GM19372 (cell line): ENCODE results near the gene HOMER1.

ENCODE experiments used
- ATAC-seq: cut with Tn5 transposase; IDR thresholded peaks from one replicate; pipeline ENCODE4 v1.9.1; 2021; ENCODE audit warnings: mild to moderate bottlenecking, low read depth, moderate library complexity; ENCODE audit not compliant: unreplicated experiment

The HOMER1 gene

GRCh38 chr5:79513704-79514390 lies at the start of gene HOMER1:
Gene HOMER1 (minus strand): TSS chr5:79514134. CDS start chr5:79512774, 1,360 bp downstream.
- peak; percentile 52 for ATAC-seq

- ATAC-seq, result no peak
Observed at GRCh38 chr5:79563247-79563590, 49.3 kb upstream of the HOMER1 start.

- no peak for ATAC-seq
Observed at GRCh38 chr5:79562351-79563246, 48.7 kb upstream of the HOMER1 start.

GRCh38 chr5:79561525-79561893 lies 47.6 kb upstream of the HOMER1 start:
- no peak for ATAC-seq

- ATAC-seq, result peak; percentile 61
Observed at GRCh38 chr5:79560771-79561524, 47.0 kb upstream of the HOMER1 start.

- ATAC-seq, result no peak
Observed at GRCh38 chr5:79555418-79555817, 41.5 kb upstream of the HOMER1 start.

GRCh38 chr5:79552984-79553383 lies 39.0 kb upstream of the HOMER1 start:
- no peak for ATAC-seq

- ATAC-seq, result no peak
Observed at GRCh38 chr5:79547982-79548381, 34.0 kb upstream of the HOMER1 start.

- ATAC-seq, result no peak
Observed at GRCh38 chr5:79547429-79547822, 33.5 kb upstream of the HOMER1 start.

- no peak for ATAC-seq
Observed at GRCh38 chr5:79546782-79547428, 33.0 kb upstream of the HOMER1 start.

- no peak for ATAC-seq
Observed at GRCh38 chr5:79544131-79544530, 30.2 kb upstream of the HOMER1 start.

GRCh38 chr5:79540939-79541338 lies 27.0 kb upstream of the HOMER1 start:
- ATAC-seq, result no peak

- no peak for ATAC-seq
Observed at GRCh38 chr5:79536193-79536906, 22.4 kb upstream of the HOMER1 start.

- ATAC-seq, result no peak
Observed at GRCh38 chr5:79535477-79536192, 21.7 kb upstream of the HOMER1 start.

- no peak for ATAC-seq
Observed at GRCh38 chr5:79529110-79529509, 15.2 kb upstream of the HOMER1 start.

GRCh38 chr5:79527431-79527830 lies 13.5 kb upstream of the HOMER1 start:
- no peak for ATAC-seq

- no peak for ATAC-seq
Observed at GRCh38 chr5:79526928-79527327, 13.0 kb upstream of the HOMER1 start.

GRCh38 chr5:79526493-79526892 lies 12.6 kb upstream of the HOMER1 start:
- no peak for ATAC-seq

GRCh38 chr5:79521156-79521555 lies 7.2 kb upstream of the HOMER1 start:
- ATAC-seq, result no peak
